Endothelial cell of hepatic sinusoid (primary cell): ENCODE data around the gene TPCN2.

Experiments
- in situ Hi-C: cut with HindIII; loops from 2 replicates; pipeline ENCODE4 v1.10.0; 2017; ENCODE audit warnings: low sequenced_read_pairs

Gene TPCN2

GRCh38 chr11:69035946-69036340 lies 12.8 kb upstream of the TPCN2 start:
- in situ Hi-C loops = no loop called here

- in situ Hi-C loops = no loop called here
These were observed 11.7 kb upstream of the TPCN2 start for GRCh38 chr11:69037074-69037473.

DNA sequence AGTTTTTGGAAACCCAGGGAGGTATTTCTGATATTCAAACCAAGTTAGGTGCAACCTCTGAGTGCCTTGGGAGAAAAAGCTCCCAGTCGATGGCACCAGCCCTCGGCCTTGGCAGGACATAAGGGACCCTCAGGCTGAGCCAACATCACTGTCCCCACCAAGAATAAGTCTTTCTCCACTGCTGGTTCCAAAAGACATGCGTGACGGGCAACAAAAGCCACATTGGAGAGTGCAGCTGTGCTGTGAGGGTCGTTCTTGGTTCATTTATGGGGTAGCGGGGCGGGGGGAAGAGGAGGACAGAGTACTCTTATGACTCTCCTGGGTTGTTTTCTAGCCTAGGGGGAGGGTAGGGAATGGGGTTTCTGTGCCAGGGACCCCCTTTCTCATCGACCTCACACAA lies 11.2 kb upstream of the TPCN2 start:
- in situ Hi-C loops = no loop called here

DNA sequence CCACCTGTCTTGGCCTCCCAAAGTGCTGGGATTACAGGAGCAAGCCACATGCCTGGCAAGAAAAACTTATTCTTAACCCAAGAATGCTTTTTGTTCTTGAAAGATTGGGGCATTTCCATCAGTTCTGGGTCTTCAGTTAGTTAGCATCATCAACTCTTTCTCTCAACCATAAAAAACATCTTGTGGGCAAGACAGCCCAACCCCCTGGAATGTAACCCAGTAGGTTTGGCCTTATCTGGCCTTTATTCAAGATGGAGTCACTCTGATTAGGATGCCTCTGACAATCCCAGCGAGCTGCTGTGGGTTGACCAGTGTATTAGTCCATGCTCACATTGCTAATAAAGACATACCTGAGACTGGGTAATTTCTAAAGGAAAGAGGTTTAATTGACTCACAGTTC lies 9.2 kb upstream of the TPCN2 start:
- in situ Hi-C loops = no loop called here

DNA sequence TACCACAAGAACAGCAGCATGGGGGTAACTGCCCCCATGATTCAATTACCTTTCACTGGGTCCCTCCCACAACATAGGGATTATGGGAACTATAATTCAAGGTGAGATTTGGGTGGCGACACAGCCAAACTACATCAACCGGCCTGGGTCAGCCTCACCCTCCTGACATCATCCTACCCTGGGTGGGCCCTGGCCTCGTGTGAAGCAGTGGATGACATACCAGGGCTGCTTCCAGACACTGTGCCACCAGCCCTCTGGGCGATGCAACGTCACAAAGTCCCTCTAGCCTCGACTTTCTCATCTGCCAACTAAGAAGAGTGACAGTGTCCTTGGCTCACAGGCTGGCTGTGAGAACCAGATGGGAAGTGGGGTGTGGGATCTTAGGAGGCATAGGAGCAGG lies 8.7 kb upstream of the TPCN2 start:
- in situ Hi-C loops = no loop called here

DNA sequence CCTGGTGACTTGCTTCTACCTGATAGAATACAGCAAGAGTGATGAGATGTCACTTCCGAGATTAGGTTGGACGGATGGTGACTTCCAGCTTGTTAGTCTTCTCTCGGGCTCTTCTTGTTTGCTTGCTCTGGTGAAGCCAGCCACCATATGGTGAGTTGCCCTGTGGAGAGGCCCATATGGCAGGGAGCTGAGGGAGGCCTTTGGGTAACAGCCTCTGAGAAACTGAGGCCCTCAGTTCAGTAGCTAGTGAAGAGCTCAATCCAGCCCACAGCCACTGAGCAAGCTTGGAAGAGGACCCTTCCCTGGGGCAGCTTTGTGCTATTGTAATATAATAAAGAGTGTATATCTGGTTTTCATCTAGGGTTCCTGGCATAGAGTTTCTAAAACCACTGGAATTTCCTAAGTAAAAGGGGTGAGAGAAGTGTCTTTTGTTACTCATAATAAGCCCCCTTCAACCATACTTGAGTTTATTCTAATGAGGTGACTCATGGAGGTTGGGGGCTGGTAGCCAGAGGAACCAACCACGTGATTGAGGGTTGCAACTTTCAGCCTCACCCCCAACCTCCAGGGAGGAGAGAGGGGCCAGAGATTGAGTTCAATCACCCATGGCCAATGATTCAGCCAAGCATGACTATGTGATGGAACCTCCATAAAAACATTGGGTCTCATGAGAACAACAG lies 8.0 kb upstream of the TPCN2 start:
- in situ Hi-C loops = no loop called here

DNA sequence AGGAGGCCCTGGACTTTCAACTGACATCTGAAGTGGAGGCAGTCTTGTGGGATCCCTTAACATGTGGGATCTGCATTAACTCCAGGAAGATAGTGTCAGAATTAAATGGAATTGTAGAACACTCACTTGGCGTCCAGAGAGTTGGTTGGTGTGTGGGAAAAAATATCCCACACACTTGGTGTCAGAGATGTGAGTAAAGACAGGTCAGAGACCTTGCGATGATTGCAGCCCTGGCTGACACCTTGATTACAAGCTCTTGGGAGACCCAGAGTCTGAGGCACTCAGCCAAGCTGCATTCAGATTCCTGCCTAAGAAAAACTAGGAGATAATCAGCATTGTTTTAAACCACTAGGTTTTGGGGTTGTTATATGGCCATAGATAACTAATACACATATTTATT lies 7.2 kb upstream of the TPCN2 start:
- in situ Hi-C loops = no loop called here

- in situ Hi-C loops = no loop called here
These were observed 4.4 kb upstream of the TPCN2 start for GRCh38 chr11:69044111-69045013.

GRCh38 chr11:69048031-69048693 lies 570 bp upstream of the TPCN2 start:
- in situ Hi-C loops = no loop called here

GRCh38 chr11:69049490-69049867 lies 747 bp downstream of the TPCN2 start:
- in situ Hi-C loops = no loop called here

DNA sequence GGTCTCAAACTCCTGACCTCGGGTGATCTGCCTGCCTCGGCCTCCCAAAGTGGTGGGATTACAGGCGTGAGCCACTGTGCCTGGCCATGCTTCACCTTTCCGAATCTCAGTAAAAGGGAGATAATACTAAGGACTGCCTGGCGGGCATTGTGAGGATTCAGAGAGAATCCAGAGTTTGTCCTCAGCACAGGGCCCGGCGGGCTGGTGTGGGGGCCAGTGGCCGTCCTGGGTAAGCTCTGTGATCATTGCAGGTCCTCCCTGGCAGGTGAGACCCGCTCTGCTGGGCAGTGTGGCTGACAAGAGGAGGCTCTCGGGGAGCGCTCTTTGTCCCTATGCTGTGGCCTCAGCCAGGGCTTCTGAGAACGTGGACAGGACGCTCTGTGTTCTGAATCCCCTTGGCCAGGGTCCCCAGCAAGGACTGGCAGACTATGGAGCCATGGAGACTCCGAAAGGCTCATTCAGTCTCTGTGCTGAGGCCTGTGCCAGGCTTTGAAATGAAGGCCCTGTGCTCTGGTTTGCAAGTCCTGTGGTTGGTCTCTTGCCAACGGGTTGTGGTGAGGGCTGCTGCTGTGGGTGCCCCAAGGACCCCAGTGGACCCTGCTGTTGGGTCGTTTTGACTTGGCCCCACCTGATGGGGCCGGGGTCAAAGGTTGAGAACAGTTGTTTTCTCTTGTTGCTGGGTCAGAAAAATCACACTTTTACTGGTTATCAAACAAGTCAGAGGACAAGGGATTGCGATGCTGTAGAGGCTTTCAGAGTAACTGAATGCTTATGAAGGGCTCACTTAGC lies 2.1 kb downstream of the TPCN2 start:
- in situ Hi-C loops = no loop called here

- in situ Hi-C loops = no loop called here
These were observed 2.9 kb downstream of the TPCN2 start for GRCh38 chr11:69051381-69052342.

DNA sequence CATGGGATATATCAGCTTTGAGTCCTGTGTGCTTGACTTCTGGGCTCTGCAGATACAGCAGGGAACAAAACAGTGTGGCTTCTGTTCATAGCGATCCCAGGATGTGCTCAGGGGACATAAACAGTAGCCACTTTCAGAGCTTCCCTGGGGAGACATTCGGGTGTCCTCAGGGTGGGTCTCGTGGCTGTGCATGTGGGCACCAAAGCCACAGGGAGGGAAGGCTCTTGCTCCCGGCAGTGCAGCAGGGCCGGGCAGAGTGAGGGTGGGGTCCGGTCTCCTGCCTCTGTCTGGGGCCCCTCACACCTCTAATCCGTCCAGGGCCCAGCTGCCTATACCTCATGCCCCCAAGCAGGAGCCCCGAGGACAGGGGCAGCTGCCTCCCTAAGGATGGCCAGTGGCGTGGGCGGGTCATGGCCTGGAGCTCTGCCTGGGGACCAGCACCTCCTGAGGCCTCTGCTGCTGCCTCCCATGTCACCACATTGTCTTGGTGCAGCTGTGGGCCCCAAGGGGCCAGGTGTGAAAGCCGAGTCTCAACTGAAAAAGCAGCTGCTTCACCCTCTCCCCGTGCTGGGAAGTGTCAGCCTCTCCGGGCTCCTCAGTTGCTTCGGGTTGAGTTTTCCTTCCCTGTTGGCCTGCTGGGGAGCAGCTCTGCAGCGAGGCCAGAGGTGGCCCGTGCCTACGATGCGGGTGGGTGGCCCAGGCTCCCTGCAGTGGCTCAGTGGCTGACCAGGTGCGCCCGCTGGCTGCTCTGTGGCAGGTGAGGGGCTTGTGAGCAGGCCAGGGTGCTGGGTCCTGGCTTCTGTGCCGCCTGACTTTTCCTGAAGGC lies 3.8 kb downstream of the TPCN2 start:
- in situ Hi-C loops = no loop called here

DNA sequence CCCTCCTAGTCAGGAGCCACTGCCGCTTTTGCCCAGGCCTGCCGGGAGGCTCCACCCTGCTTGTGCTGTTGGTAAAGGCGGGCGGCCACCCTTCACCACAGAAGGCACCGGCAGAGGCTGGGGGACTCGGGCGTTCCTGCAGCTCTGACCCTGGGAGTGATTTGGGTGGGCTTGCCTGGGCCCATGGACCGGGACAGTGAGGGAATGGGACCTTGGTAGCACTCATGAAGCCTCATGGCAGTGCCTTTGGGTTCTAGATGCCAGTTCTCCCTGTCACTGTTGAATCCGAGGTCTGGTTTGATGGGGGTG lies 4.4 kb downstream of the TPCN2 start:
- in situ Hi-C loops = no loop called here

DNA sequence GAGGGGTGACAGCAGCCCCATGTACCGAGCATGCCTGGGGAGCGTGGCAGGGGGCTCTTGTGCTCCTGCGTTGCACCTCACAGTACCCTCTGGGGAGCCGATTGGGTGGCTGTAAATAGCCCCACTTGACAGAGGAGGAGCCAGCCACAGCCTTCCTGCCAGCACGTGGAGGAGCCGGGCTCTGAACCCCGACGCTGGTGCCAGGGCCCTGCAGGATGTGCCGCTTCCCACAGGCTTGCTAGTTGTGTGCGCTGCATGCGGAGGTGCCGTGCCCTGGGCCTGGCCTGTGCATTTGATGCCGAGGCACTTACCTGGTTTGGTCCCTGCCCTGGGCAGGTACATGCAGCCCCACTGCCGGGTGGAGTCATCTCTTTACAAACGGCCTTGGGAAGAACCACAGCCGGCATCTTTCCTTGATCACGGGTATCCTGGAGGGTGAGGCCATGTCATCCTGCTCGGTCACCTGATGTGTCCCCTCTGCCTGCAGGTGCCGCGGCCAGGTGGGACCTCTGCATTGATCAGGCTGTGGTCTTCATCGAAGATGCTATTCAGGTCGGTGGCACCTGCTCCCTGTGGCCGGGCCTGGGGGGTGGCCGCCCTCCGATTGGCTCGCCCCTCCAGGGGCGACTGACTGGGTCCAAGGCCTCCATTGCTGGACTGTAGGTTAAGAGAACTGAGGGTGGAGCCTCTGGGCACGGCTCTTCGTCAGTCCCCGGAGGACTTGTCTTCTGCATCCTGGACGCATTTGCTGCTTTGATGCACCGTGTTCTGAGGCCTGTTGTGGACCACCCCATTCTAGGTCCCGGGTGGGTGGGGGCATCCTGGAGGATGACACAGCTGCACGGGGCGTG lies 5.0 kb downstream of the TPCN2 start:
- in situ Hi-C loops = no loop called here

DNA sequence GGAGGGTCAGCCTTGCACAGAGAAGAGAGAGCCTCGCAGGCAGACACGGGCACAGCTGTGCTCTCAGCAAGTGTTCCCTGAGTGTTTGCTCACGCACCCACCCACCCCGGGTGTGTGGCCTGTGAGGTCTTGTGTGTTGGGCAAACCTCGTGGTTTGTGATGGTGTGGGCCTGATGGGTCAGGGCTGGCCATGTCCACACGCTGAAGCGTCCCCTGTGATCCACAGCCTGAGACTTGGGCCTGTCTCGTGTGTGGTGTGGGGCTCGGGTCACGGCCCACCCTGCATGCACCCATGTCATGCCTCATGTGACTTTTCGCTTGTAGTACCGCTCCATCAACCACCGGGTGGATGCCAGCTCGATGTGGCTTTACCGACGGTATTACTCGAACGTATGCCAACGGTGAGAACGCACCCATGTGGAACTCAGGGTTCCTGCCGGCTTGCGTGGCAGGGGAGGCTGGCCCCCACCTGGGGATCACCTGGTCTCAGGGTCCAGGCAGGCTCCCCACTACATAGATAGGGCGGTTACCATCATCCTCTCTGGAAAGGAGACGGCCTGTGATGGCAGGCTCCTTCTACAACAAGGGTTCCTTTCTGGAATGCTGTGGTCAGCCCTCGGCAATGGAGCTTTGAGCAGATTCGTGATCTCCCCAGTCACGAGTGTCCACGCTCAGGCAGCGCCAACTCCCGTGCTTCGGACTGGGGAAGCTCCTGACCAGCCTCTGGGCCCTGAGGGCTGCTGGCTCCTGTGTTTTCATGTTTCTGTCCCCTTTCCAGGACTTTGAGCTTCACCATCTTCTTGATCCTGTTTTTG lies 5.9 kb downstream of the TPCN2 start:
- in situ Hi-C loops = no loop called here

DNA sequence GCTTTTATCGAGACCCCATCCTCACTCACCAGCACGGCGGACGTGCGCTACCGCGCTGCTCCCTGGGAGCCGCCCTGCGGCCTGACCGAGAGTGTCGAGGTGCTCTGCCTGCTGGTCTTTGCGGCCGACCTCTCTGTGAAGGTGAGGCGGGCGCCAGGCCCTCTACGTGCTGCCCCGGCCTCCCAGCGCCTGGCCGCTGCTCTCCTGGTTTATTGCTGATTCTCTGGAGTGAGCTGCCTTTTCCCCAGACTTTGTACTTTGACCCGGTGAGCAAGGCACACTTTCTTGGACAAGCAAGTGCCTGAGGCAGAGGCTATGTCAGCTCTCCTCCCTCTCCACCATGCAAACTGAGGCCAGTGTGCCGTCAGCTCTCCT lies 6.5 kb downstream of the TPCN2 start:
- in situ Hi-C loops = no loop called here
